Lower leg skin (tissue), 4 donors: ENCODE measurements around the gene WBP4. TPM values are rescaled to one million over a fixed set of nuclear protein-coding genes. Genes with fewer than 3 reads are reported as not detected.

Source experiments
- DNase-seq, 2 donors: peaks; one replicate each; pipeline ENCODE4 v3.0.0-alpha.2; 2019; ENCODE audit warnings: low spot score in 2 of 2
- H3K4me3 ChIP-seq: fragments of 200-600 bp; sonication (generic); 2 replicates; pipeline ENCODE4 v1.5.1; 2017; ENCODE audit warnings: mild to moderate bottlenecking, low read depth; ENCODE audit not compliant: poor library complexity, severe bottlenecking
- CTCF ChIP-seq, 3 donors: fragments of 450-650 bp; IDR thresholded peaks; one replicate each; pipeline ENCODE4 v1.5.1; 2016; ENCODE audit warnings: antibody characterized with exemption in 3 of 3, mild to moderate bottlenecking in 3 of 3, moderate library complexity in 2 of 3
- POLR2A ChIP-seq, 2 donors: fragments of 450-650 bp; IDR thresholded peaks; one replicate each; pipeline ENCODE4 v1.6.1; 2016 to 2017; ENCODE audit warnings: antibody characterized with exemption in 2 of 2, mild to moderate bottlenecking in 1 of 2, moderate library complexity in 1 of 2
- WGBS, 2 donors: methylation state at CpG; one replicate each; pipeline ENCODE4 v1.1.5; 2018; 5-methylcytosine and 5-hydroxymethylcytosine counted together
- intact Hi-C: fragments of 100-400 bp; cut with DNase I; formaldehyde crosslinking; loops from one replicate; pipeline ENCODE4 v1.15.0; 2023; ENCODE audit warnings: low total_unique reads
- total RNA-seq, 4 donors: library from RNA; depleted of rRNA; stranded (reverse); fragments of >200 nt; gene quantifications; one replicate each; pipeline ENCODE4 v1.1.0, GENCODE V29; 2016

The WBP4 gene
- total RNA-seq, 4 donors from 2014 or later, result 7.2 to 11.2 (median 9.8) TPM

GRCh38 chr13:41017817-41018601, 43.3 kb upstream of the WBP4 start:
- 44 to 48% methylated on average over 3 of the region's 3 CpGs for WGBS, 2 donors
- TF ChIP-seq CTCF (IDR thresholded peaks at IDR 0.05), result no peak
- no peak for TF ChIP-seq POLR2A (IDR thresholded peaks at IDR 0.05)
- intact Hi-C loops, result no loop called here
- H3K4me3 ChIP-seq, result no peak overlapping the region
- no peak for DNase-seq

GRCh38 chr13:41018602-41018948, 42.7 kb upstream of the WBP4 start:
- intact Hi-C loops, result no loop called here
- DNase-seq, result no peak
- WGBS, 2 donors, result 39 to 46% methylated on average over 1 of the region's 1 CpG
- TF ChIP-seq CTCF (IDR thresholded peaks at IDR 0.05) (no peak), POLR2A (IDR thresholded peaks at IDR 0.05) (no peak)
- H3K4me3 ChIP-seq, result no peak overlapping the region

- no peak within 1 kb of the TSS for H3K4me3 ChIP-seq
- TF ChIP-seq CTCF (IDR thresholded peaks at IDR 0.05) (no peak), POLR2A (IDR thresholded peaks at IDR 0.05) (no peak)
- WGBS, 2 donors, result 18 to 19% methylated on average over 4 of the region's 4 CpGs
- DNase-seq, result peak in 1 of 2 donors; percentile 77
- intact Hi-C loops, result no loop called here
Observed at GRCh38 chr13:41019011-41019487, 42.3 kb upstream of the WBP4 start, which contains the start of gene ELF1. Gene ELF1, minus strand, starts transcription at chr13:41019316. Its CDS starts 37,262 bp downstream, at chr13:40982054.

GRCh38 chr13:41019578-41020347, 41.5 kb upstream of the WBP4 start:
- 72 to 80% methylated on average over 2 of the region's 2 CpGs for WGBS, 2 donors
- intact Hi-C loops, result no loop called here
- no peak overlapping the region for H3K4me3 ChIP-seq
- DNase-seq, result no peak
- TF ChIP-seq POLR2A (IDR thresholded peaks at IDR 0.05) (no peak), CTCF (IDR thresholded peaks at IDR 0.05) (no peak)

GRCh38 chr13:41025518-41025917, 35.8 kb upstream of the WBP4 start:
- DNase-seq, result no peak
- intact Hi-C loops, result no loop called here
- no peak overlapping the region for H3K4me3 ChIP-seq
- TF ChIP-seq POLR2A (IDR thresholded peaks at IDR 0.05), result no peak
- TF ChIP-seq CTCF (IDR thresholded peaks at IDR 0.05), result no peak
- WGBS, 2 donors, result 73 to 85% methylated on average over 4 of the region's 4 CpGs
